IPS DF 6.9 (cell line): ENCODE measurements around the gene ATIC.

Experiments
- DNase-seq: peaks from one replicate; pipeline ENCODE4 v3.0.0-alpha.2; 2013; ENCODE audit warnings: low read depth, low spot score
- H3K27ac ChIP-seq: one replicate; pipeline ENCODE4 v1.5.1; 2013; ENCODE audit warnings: low read length, control low read depth
- H3K27me3 ChIP-seq: 2 replicates; pipeline ENCODE4 v1.6.1; 2013; ENCODE audit warnings: mild to moderate bottlenecking, low read length; ENCODE audit not compliant: control insufficient read depth, insufficient read depth
- H3K36me3 ChIP-seq: 2 replicates; pipeline ENCODE4 v1.6.1; 2013; ENCODE audit warnings: low read length; ENCODE audit not compliant: control insufficient read depth, insufficient read depth
- H3K4me1 ChIP-seq: 2 replicates; pipeline ENCODE4 v1.6.1; 2013; ENCODE audit warnings: low read length; ENCODE audit not compliant: control insufficient read depth, insufficient read depth
- H3K4me3 ChIP-seq: 2 replicates; pipeline ENCODE4 v1.5.1; 2013; ENCODE audit warnings: mild to moderate bottlenecking, low read length
- H3K9me3 ChIP-seq: 2 replicates; pipeline ENCODE4 v1.6.1; 2013; ENCODE audit warnings: low read length, inconsistent platforms; ENCODE audit not compliant: control insufficient read depth, insufficient read depth
- WGBS: extraction: QIAGEN DNeasy Blood & Tissue Kit; methylation state at CpG from one replicate; pipeline ENCODE4 v1.1.7; 2013; ENCODE audit warnings: mixed read lengths, missing lambda C conversion rate; ENCODE audit not compliant: insufficient read length, insufficient coverage; 5-methylcytosine and 5-hydroxymethylcytosine counted together

ATIC gene

GRCh38 chr2:215376103-215376780 lies 64.4 kb downstream of the ATIC start:
- no CpG with 5 or more reads among the region's 9 CpGs for WGBS
- H3K27me3 ChIP-seq = no peaks in the 10 kb centered on the region
- no peaks in the 10 kb centered on the region for H3K4me1 ChIP-seq
- no peak overlapping the region for H3K27ac ChIP-seq
- H3K36me3 ChIP-seq = peaks cover 10% of the 10 kb centered on the region; the same call in 1 of the 2 replicates
- no peak overlapping the region for H3K4me3 ChIP-seq
- no peak for DNase-seq
- H3K9me3 ChIP-seq = no peaks in the 10 kb centered on the region

DNA sequence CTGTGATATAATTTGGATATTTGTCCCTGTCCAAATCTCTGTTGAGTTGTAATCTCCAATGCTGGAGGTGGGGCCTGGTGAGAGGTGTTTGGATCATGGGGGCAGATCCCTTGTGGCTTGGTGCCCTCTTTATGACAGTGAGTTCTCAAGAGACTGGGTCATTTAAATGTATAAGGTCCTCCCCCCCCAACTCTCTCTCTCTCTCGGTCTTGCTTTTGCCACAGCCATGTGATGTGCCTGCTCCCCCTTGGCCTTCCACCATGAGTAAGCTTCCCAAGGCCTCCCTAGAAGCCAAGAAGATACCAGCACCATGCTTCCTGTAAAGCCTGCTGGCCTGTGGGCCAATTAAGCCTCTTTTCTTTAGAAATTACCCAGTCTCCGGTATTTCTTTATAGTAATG lies 65.4 kb downstream of the ATIC start:
- Histone ChIP-seq H3K27me3 (no peaks in the 10 kb centered on the region), H3K9me3 (no peaks in the 10 kb centered on the region), H3K27ac (no peak overlapping the region), H3K4me3 (no peak overlapping the region), H3K4me1 (no peaks in the 10 kb centered on the region), H3K36me3 (peaks cover 7% of the 10 kb centered on the region; the same call in 1 of the 2 replicates)
- WGBS = no CpG with 5 or more reads among the region's 2 CpGs
- DNase-seq = no peak

DNA sequence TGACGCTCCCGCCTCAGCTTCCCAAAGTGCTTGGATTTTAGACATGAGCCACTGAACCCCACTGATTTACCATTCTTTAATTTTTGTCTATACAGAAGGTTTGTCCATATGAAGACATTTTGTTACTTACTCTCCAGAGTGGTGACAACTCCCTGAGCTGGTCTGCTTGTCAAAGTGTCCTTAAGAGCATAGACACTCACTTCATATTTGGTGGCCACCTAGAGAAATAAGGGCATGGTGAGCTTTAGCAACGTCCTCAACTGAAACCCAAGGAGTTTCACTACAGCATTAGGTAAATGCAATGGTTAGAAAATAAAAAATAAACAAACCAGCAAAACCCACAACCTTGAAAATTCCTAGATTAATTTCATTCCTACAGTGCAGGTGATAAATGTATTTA lies 66.2 kb downstream of the ATIC start:
- peaks cover 7% of the 10 kb centered on the region; the same call in 1 of the 2 replicates for H3K36me3 ChIP-seq
- no peak overlapping the region for H3K27ac ChIP-seq
- H3K4me3 ChIP-seq = no peak overlapping the region
- H3K27me3 ChIP-seq = no peaks in the 10 kb centered on the region
- H3K9me3 ChIP-seq = no peaks in the 10 kb centered on the region
- DNase-seq = no peak
- WGBS = no CpG with 5 or more reads among the region's 3 CpGs
- H3K4me1 ChIP-seq = no peaks in the 10 kb centered on the region

GRCh38 chr2:215379039-215379438 lies 67.2 kb downstream of the ATIC start:
- Histone ChIP-seq H3K4me3 (no peak overlapping the region), H3K36me3 (peaks cover 7% of the 10 kb centered on the region; the same call in 1 of the 2 replicates), H3K27ac (no peak overlapping the region), H3K27me3 (no peaks in the 10 kb centered on the region), H3K9me3 (no peaks in the 10 kb centered on the region), H3K4me1 (no peaks in the 10 kb centered on the region)
- no CpG with 5 or more reads among the region's 7 CpGs for whole genome bisulfite sequencing
- DNase-seq = no peak

DNA sequence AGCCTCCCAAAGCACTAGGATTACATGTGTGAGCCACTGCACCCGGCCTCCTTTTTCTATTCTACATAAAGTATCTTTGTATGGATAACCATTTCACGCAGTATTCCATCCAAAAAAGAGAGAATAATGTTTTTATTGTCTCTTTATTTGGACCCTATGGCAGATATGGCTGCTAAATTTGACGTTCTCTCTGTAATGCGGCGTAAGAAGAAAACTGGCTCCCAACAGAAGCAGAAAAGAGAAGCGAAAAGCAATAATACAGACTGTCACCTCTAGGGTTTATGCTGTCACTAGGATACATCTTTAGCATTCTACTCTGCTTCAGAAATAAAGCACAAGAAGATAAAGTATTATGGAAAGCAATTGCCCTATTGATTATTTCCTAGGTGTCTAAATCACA lies 68.1 kb downstream of the ATIC start:
- Histone ChIP-seq H3K36me3 (peaks cover 3% of the 10 kb centered on the region; the same call in 1 of the 2 replicates), H3K4me1 (no peaks in the 10 kb centered on the region), H3K9me3 (no peaks in the 10 kb centered on the region), H3K27me3 (no peaks in the 10 kb centered on the region), H3K4me3 (no peak overlapping the region), H3K27ac (no peak overlapping the region)
- DNase-seq = no peak
- WGBS = no CpG with 5 or more reads among the region's 6 CpGs

- H3K9me3 ChIP-seq = no peaks in the 10 kb centered on the region
- no peak for DNase-seq
- H3K4me3 ChIP-seq = no peak overlapping the region
- WGBS = no CpG with 5 or more reads among the region's 7 CpGs
- no peaks in the 10 kb centered on the region for H3K27me3 ChIP-seq
- H3K4me1 ChIP-seq = no peaks in the 10 kb centered on the region
- no peak overlapping the region for H3K27ac ChIP-seq
- H3K36me3 ChIP-seq = peaks cover 3% of the 10 kb centered on the region; the same call in 1 of the 2 replicates
These were observed 68.8 kb downstream of the ATIC start for GRCh38 chr2:215380699-215381098.

GRCh38 chr2:215382011-215382410 lies 70.2 kb downstream of the ATIC start:
- Histone ChIP-seq H3K27ac (no peak overlapping the region), H3K4me1 (no peaks in the 10 kb centered on the region; the same call in 1 of the 2 replicates), H3K36me3 (no peaks in the 10 kb centered on the region; the same call in 1 of the 2 replicates), H3K27me3 (no peaks in the 10 kb centered on the region), H3K9me3 (no peaks in the 10 kb centered on the region), H3K4me3 (no peak overlapping the region)
- no peak for DNase-seq
- no CpG with 5 or more reads among the region's 7 CpGs for WGBS

DNA sequence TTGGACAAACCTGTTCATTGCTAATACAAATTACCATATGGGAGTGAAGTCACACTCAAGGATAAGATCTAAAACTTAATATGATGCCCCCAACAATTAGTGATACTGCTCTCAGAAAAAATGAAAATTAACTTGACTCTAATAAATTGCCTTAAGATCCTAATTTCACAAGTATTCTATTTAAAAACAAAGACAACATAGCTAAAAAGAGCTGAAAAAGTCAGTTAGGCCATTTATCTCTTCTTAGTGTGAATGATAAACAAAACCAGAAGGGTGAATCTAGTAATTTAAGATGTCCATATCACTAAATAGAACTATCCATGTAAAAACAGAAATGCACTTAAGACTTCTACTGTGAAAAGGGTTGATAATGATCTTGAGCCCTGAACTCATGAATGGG lies 70.6 kb downstream of the ATIC start:
- Histone ChIP-seq H3K27me3 (no peaks in the 10 kb centered on the region), H3K4me3 (no peak overlapping the region), H3K9me3 (no peaks in the 10 kb centered on the region), H3K36me3 (no peaks in the 10 kb centered on the region; the same call in 1 of the 2 replicates), H3K27ac (no peak overlapping the region), H3K4me1 (no peaks in the 10 kb centered on the region; the same call in 1 of the 2 replicates)
- no peak for DNase-seq

DNA sequence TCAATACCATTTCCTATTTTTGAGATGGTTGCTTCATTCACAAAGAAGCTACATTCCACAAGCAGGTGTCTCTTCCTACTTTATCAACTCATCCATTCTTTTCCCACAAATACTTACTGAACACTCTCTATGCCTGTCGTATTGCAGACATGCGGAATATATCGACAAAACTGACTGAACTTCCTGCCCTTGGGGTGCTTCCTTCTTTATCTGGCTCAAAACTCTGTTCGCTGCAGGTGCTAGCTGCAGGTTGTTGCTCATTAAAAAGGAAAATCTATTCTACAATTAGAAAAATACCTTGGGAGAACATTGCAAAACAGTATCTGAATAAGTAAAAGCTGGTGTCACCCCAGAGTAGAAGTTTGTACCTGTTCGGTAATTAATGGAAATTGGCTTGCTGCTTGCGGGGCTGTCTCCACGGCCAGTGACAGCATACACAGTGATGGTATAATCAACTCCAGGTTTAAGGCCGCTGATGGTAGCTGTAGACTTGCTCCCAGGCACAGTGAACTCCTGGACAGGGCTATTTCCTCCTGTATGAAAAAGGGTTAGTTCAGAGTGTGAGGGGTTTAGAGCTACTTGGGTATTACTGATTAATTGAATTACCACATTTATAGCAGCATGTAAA lies 71.9 kb downstream of the ATIC start:
- no peaks in the 10 kb centered on the region; the same call in 1 of the 2 replicates for H3K36me3 ChIP-seq

GRCh38 chr2:215384710-215385109 lies 72.9 kb downstream of the ATIC start:
- H3K27ac ChIP-seq = no peak overlapping the region
- H3K4me3 ChIP-seq = no peak overlapping the region
- peaks cover 2% of the 10 kb centered on the region for H3K4me1 ChIP-seq
- no peaks in the 10 kb centered on the region; the same call in 1 of the 2 replicates for H3K36me3 ChIP-seq
- WGBS = no CpG with 5 or more reads among the region's 7 CpGs
- H3K9me3 ChIP-seq = no peaks in the 10 kb centered on the region
- H3K27me3 ChIP-seq = no peaks in the 10 kb centered on the region
- DNase-seq = no peak

More for the DNA sequence above, 71.9 kb downstream of the ATIC start:
- Histone ChIP-seq H3K27ac (no peak overlapping the region), H3K9me3 (no peaks in the 10 kb centered on the region), H3K4me3 (no peak overlapping the region), H3K4me1 (peaks cover 2% of the 10 kb centered on the region), H3K27me3 (no peaks in the 10 kb centered on the region)
- DNase-seq = no peak
- WGBS = no CpG with 5 or more reads among the region's 8 CpGs
